Stimulated activated CD8-positive, alpha-beta memory T cell treated with anti-CD3 and anti-CD28 coated beads, Interleukin-4, amount 100 ng/mL, for 1 hour (primary cell): ENCODE data around the gene MAP10.
A peak's percentile ranks its signal among the peaks of the same experiment; 100 is the strongest.
"Not testable (repeated sequence)": the region's sequence is repeated elsewhere in the genome, so short reads cannot be mapped to it uniquely, and the experiment has no call there.

ENCODE experiments used
- DNase-seq, 2 donors: peaks; one replicate each; pipeline ENCODE4 v3.0.0-alpha.2; 2020; ENCODE audit warnings: low read depth in 2 of 2, low spot score in 1 of 2

Gene MAP10, protein sequence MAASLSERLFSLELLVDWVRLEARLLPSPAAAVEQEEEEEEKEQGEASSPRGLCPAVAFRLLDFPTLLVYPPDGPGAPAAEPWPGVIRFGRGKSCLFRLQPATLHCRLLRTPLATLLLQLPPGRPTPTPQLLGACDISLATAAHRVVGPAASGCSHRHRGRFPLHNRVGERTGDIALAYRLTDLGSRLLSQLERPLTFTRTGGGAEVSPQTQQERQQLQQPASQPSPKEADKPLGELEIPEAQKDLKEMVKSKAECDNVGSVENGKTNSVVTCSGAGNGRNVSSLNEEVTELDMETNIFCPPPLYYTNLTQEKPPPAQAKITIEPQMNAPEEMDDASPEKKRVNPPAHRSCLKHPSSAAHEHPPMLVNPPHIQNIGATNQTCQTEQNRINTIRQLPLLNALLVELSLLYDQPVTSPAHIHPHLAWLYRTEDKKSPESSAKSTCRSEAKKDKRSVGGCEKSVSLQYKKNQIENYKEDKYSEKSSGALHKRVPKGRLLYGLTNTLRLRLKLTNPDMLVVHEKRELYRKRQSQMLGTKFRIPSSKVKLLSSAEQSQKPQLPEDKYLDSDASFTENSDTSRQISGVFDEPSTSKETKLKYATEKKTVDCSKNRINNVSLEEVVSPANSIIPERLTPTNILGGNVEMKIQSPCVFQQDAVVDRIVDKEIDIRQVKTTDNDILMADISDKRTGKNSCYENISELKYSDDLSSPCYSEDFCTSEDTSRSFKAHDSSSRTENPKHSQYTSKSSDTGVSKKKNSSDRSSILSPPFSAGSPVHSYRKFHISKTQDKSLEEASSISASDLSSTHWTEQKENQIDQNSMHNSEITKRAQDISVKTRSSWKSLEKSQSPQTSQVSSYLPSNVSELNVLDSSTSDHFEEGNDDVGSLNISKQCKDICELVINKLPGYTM

DNA sequence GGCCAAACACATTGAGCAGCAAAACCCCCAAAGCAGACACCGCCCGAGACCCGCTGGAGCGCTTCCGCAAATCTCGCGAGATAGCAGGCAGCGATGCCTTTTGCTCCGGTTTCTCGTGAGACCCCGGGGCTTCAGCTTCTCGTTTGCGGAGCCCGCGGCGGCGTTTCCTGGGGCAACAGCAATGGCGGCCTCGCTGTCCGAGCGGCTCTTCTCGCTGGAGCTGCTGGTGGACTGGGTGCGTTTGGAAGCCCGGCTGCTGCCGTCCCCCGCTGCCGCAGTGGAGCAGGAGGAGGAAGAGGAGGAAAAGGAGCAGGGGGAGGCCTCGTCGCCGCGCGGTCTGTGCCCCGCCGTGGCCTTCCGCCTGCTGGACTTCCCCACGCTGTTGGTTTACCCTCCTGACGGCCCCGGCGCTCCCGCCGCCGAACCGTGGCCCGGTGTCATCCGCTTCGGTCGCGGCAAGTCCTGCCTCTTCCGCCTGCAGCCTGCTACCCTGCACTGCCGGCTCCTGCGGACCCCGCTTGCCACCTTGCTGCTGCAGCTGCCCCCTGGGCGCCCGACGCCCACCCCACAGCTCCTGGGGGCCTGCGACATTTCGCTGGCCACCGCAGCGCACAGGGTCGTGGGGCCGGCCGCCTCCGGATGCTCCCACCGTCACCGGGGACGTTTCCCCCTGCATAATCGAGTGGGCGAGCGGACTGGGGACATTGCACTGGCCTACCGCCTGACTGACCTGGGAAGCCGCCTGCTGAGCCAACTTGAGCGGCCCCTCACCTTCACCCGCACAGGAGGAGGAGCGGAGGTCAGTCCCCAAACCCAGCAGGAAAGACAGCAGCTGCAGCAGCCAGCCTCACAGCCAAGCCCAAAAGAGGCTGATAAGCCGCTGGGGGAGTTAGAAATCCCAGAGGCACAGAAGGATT is at the start of gene MAP10:
MAP10 (plus strand) TSS at position 148 of the 917 bp plus-strand sequence; CDS start at position 182, 34 bp downstream.
- DNase-seq = peak; percentile 27 to 41

DNA sequence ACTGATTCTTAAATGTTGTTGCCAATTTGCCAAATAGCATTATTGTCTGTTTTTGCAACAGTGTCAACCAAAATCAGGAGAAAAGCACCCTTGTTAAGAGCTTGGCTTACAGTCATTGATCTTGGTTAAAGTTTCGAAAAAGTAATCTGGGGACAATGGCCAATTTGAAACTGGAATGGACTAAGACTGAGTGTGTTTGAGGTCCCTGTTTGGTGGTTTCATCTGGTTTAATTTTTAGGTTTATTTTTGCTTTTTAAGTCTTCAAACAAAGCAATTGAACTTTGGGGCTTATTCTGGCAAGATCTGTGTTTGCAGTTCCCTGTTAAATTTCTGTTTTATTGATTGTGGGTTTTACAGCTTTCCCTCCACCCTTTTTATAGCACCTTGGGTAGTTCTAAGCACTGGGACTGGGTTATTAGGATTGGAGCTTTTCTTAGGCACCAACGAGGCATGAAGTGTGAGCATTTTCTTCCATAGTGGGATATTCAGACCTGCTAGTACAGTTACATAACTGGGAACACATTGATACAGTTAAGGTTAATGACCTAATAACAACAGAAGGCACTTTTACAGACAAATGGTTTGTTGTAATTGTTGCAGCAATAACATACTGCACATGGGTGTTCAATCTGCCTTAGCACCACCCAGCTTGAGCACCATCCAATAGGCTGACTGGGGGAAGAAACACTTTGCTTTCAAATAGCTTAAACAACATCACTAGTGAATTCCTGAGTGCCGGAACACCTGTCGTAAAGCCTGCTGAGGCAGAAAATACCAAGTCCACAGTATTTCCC is 40.6 kb upstream of the MAP10 start:
- DNase-seq = no peak

DNA sequence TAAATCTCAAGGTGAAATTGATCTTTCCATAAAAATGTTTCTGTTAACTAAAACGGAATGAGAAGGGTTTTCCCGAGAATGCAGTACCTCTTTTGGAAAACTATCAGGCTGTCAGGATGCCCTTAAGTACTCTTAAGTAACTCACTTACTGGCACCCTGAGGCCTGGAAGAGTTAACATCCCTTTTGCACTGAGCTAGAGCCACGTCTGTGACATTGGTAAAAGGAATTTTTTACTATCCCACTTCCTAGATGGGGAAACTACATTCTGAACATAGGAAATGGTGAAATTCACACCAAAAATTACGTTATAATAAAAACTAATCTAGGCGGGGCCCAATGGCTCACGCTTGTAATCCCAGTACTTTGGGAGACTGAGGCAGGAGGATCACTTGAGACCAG is 39.7 kb upstream of the MAP10 start:
- no peak for DNase-seq

DNA sequence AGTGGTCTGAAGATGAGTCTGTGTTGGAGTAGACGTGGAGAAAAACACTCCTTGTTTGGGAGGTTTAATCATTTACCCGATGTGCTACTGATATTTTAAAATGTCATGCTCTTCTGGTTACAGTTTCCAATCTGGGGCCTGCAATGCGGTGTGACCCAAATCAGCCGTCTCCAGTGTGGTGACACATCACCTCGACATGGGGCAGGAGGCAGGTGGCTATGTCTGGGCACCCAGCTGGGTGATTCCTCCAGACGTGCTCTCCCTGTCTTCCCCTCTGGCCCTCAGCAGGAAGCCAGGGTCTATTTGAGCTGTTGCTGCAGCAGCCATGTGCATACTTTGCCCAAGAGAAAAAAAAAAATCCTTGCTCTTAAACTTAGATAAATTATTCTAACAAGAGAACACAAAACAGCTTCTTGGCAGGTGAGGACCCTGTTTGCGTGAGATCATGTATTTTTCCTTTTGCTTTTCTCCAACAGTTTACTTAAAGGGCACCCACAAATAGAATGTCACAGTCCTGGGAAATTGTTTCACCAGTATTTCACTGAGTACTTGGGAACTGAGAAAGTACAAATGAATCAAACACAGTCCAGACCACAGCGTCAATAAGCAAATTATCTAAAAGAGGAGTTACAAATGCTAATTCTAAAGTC is 38.9 kb upstream of the MAP10 start:
- DNase-seq = no peak

DNA sequence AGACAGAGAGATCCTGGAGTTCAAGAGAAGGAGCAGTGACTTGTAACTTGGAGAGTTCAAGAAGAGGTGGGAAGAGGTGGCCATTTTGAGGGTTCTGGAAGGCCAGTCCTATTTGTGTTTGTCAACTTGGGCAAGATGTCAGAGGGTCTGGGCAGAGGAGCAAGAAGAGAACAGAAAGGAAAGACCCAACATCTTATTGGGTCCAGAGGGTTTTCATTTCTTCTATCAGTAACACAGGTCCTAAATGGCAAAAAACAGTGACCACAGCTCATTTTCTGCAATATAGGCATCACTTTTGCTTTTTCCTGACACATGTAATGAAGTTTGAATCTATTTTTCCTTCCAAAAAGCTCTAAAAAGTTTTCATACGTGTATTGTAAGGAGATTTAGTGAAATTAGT is 38.3 kb upstream of the MAP10 start:
- no peak for DNase-seq

DNA sequence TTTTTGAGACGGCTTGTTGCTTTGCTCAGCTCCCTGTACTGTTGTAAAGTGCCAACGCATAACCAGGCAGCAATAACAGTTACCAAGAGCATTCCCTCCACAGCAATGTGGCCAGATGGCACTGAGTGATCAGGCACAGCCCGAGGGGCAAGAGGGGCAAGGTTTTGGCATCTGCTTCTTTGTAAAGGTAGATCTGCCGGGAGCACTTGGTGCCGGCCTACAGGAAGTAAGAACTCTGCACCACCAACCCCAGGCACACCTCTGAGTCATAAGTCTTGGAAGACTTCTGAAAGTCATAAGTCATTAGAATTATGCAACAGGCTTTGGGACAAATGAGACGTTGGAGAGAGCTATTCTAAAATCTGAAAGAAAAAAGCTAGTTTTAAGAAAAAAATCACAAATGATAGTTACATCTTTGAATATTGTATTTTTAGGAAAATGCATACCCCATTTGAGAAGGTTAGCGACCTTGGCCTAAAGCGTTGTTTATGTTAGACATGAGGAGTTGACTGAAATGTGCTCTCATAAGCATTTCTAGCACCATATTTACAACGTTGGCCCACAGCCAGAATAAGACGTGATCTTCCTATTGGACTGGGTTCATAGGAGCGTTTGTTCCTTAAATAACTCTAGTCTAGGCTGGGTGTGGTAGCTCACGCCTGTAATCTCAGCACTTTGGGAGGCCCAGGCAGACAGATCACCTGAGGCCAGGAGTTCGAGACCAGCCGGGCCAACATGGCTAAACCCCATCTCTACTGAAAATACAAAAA is 37.7 kb upstream of the MAP10 start:
- DNase-seq = no peak

DNA sequence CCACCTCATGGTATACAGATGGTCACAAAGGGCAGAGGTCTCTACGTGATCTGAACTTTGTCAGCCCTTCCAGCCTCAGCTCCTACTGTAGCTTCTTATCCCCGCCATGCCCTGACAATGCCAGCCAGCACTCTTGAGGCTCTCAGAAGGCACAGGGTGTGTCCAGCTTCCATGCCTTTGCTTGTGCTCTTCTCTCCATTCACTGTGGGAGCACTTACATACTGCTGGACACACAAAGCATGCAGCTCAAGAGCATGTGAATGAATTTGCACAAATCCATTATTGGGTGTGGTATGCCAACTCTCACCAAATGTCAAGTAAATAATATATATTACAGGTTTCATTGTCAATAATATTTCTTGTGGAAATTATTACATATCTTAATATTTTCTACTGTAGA is 36.4 kb upstream of the MAP10 start:
- DNase-seq = no peak

DNA sequence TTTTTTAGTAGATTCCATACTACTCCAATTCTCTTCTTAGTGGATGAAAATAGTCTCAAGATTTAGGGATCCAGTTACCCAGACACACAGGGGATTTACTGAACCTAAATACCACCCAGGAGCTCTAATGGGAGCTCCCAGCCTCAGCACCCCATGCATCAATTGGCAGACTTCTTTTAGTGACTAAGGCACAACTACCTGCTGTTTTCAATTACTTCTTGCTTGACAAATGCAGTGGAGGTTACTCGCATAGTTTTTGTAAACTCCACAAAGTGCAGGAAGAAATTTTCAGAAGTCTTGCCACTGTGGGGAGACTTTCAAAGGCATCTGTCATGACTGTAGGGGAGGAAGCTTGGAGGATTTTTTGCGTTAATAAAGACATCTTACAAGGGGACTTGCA is 35.5 kb upstream of the MAP10 start:
- DNase-seq = no peak

DNA sequence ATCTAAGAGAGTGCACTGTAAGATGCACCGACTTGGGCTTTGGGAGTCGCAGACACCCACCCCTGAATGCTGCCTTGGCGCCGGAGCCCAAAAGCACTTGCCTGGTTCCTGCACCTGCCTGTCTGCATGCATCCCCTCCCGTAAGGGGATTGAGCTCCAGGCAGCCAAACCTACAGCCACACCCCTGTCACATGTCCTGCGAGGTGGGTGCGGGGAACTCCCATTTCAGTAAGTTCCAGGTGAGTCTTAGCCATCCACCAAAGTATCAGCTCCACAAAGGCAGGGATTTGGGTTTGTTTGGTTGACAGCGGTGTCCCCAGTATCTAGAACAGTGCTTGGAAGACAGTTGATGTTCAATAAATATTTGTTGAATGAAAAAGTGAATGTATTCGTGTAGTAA is 31.5 kb upstream of the MAP10 start:
- DNase-seq = no peak

DNA sequence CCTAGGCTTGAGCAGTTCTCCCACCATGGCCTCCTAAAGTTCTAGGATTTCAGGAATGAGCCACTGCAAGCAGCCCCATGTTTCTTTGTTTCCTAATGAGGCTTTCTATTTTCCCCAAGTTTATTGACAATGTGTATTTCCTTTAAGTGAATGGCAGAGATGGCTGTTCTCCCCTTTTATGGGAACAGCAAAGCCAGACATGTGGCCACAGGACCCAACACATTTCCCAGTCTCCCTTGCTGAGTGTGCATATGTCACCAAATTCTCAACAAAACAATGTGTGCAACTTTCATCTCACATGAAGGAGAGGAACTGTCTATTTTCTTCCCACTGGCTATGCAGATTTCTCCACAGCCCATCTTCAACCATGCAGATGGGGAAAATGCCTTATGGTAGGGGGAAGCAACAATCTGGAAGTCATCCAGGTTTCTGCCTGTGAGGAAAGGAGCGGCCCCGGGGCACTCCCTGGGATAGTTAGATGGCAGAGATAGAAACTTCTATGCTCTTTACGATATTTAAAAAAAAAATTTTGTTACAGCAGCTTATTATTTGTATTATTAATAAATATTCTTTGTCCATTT is 28.6 kb upstream of the MAP10 start:
- DNase-seq = no peak

DNA sequence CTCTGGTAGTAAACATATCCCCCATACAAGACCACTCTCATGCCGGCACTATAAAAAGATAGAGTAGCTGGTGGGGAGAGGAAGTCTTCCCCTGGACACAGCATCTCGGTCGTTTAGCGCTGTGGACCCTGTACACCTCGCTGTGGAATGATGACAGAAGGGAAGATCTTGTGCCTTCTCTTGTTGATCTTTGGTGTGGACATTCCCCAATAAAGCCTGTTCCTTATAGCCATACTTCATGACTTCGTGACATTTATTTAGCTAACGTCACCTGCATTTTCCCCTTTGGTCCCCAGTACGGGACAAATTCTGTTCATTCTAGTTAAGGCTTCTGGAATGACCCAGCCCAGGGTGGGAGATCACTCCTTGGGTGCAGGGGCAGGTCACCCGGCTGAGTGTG is 24.9 kb upstream of the MAP10 start:
- DNase-seq = no peak

DNA sequence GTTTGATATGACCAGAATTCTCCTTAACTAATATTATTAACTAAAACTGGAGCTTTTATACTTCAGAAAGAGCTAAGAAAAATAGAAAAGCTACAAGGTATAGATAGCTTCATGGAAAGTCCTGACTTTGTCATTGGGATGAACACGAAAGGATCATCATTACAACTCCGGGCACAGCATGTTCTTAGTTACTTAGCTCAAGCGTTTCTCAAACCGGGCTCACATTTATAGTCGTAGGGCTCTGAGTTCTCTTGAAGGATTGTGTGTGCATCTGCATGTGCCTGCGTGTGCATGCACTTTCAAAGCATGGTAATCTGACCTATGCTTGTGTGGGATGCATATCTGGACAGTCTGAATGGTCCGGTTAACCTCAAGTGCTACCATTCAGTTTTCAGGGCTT is 20.4 kb upstream of the MAP10 start:
- no peak for DNase-seq

DNA sequence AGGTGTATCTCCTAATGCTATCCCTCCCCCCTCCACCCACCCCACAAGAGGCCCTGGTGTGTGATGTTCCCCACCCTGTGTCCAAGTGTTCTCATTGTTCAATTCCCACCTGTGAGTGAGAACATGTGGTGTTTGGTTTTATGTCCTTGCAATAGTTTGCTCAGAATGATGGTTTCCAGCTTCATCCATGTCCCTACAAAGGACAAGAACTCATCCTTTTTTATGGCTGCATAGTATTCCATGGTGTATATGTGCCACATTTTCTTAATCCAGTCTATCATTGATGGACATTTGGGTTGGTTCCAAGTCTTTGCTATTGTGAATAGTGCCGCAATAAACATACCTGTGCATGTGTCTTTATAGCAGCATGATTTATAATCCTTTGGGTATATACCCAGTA is 19.6 kb upstream of the MAP10 start:
- not testable (repeated sequence) for DNase-seq

DNA sequence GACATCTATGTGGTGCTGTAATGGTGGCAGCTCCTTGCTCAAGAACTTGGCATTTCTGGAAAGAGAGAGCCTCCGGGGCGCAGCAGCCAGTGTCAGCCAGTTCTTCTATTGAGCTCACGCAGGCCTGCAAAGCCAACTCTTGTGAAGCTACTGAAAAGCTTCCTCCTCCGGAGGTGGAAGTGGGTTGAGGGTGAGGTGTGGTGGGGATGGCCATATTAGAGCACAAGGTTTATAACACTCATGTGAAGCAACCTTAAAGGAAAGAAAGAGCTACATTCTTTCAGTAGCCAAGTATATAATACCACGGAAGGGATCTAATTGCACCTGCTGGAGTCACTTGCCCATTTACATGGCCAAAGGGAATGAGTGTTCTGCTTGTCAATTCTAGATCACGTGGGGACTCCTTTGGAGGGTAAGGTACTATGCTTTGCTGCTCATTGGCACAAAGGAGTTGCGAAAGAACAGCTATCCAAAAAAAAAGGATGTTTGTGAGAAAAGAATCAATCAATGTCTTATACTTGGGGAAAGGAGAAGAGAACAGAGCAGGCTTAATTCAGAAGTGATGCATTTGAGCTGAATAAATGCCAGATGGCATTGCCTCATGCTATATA is 18.3 kb upstream of the MAP10 start:
- no peak for DNase-seq

DNA sequence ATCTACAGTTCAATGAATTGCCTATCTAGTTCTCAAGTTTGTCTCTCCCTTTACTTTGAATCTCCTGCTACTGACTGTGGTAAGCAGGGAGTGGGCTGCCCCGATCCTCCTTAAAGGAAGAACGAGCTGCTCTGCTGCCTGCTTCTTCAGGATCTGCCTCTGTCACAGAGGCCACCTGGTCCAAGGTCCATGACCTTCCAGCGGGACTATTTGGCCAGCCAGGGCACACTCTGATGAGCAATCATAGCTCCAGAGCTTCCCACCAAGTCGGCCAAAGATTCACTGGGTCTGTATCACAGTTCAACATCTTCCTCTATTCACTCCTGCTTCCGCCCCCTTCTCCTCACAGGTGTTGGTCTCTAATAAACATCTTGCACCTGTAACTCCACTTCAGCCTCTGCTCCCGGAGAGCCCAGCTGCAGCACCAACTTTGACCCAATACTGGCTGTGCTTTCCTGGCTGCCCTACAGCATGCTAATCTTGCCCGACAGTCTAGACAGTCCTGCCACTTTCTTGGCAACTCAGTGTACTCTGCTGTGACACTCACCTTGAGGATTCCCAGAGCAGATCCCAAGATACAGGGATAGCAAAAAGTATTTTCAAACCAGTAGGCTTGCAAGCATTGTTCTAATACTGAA is 16.9 kb upstream of the MAP10 start:
- no peak for DNase-seq

DNA sequence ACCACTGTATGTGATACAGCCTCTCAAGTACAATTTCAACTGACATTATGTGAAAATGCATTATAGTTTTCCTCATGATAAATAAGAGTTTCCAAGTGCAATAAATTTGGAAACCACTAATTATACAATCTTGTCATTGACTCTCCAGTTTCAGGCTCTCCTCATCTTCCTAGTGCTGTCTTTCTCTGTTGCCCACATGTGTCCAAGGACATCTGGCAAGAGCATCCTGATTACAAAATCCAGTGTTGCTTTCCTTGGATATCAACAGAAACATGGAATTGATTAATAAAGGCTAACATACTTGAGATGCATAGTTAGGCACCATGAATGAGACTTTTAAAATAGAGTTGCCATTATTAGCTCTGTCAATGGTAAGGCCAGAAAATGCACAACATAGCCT is 15.6 kb upstream of the MAP10 start:
- DNase-seq = no peak

DNA sequence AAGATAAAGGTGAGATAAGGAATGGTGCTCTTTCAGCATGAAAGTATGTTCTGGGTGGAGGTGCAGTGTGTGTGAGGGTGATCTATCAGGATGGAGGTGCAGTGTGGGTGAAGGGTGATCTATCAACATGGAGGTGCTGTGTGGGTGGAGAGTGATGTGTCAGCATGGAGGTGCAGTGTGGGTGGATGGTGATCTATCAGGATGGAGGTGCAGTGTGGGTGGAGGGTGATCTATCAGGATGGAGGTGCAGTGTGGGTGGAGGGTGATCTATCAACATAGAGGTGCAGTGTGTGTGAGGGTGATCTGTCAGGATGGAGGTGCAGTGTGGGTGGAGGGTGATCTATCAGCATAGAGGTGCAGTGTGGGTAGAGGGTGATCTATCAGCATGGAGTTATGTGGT is 12.3 kb upstream of the MAP10 start:
- DNase-seq = no peak

DNA sequence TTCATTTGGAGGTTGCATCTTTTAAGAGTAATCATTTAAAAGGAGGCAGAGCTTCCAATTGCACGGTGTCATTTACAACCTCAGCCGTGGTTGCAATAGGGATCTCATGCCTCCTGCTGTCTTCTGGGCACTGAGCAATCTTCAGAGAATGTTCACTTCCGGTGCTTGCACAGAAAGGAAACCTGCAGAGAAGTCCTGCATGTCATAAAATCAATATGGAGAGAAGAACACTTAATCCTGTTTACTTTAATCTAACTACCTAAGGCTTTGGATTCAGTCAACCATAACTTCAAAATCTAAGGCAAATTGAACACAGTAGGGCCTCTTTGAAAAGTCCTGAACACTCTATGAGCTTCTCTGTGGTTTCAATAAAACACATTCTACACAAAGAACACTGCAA is 11.3 kb upstream of the MAP10 start:
- DNase-seq = no peak
